ENCODE measurements around the gene DTL. TPM values are rescaled to one million over a fixed set of nuclear protein-coding genes. Genes with fewer than 3 reads are reported as not detected.

The DTL gene
- total RNA-seq, 1 experiment from 2014 or later, result 41.0 TPM

- H3K4me3 ChIP-seq (replicated peaks in 1 of 2; ENCODE audit: low read depth in 1 of 2, low read length in 2 of 2), result no peak overlapping the region
- no peaks in the 10 kb centered on the region for H3K9me3 ChIP-seq (ENCODE audit: control insufficient read depth in 1 of 2, insufficient read depth in 1 of 2, low read depth in 1 of 2, low read length in 2 of 2)
- peaks cover 15% of the 10 kb centered on the region; the same call in 1 of the 2 replicates for H4K20me1 ChIP-seq (ENCODE audit: insufficient read depth)
- no peak for ATAC-seq
- peaks cover 4 to 20% of the 10 kb centered on the region in 2 experiments; a peak in 2 of 4 replicates for H3K4me1 ChIP-seq (ENCODE audit: control insufficient read depth in 1 of 2, insufficient read depth in 2 of 2, low read length in 2 of 2)
- ChIA-PET RAD21 (ENCODE audit: low non-redundant PET in 1 of 2, low total read pairs in 2 of 2, uncharacterized antibody in 2 of 2, unreplicated experiment in 2 of 2) (no interaction called here), POLR2A (no interaction called here), CTCF (interaction anchor here (1.3 kb wide), 1 partner anchor 416 kb away, joined by 4 read pairs; no protein-coding TSS in a partner anchor)
- no peaks in the 10 kb centered on the region for H3K27me3 ChIP-seq (ENCODE audit: insufficient read depth, low read length)
- H3K4me2 ChIP-seq (ENCODE audit: low read length), result no peak overlapping the region
- H3K27ac ChIP-seq (ENCODE audit: low read depth, low read length), result no peak overlapping the region
- H3K9ac ChIP-seq (ENCODE audit: low read length), result no peak overlapping the region
- intact Hi-C loops (cut with micrococcal nuclease), result loop anchor here (5.0 kb wide), 1 partner anchor 1672 kb away; no protein-coding TSS in a partner anchor
- TF ChIP-seq MAX (IDR thresholded peaks at IDR 0.05) (no peak), REST (IDR thresholded peaks at IDR 0.05; ENCODE audit: low read depth) (no peak), CEBPB (IDR thresholded peaks at IDR 0.05; ENCODE audit: low read depth) (no peak), ZFX (IDR thresholded peaks at IDR 0.05) (no peak), ZNF274 (IDR thresholded peaks at IDR 0.05; ENCODE audit: low read depth, low read length) (no peak), TCF7L2 (IDR thresholded peaks at IDR 0.05; ENCODE audit: borderline replicate concordance, extremely low read depth, insufficient read depth, insufficient read length) (no peak), YY1 (IDR thresholded peaks at IDR 0.05; ENCODE audit: extremely low read depth, insufficient replicate concordance, low read depth, low read length) (no peak), POLR2AphosphoS5 (IDR thresholded peaks at IDR 0.05; ENCODE audit: low read depth, low read length) (no peak), EGR1 (IDR thresholded peaks at IDR 0.05; ENCODE audit: low read depth) (no peak), ZBTB33 (IDR thresholded peaks at IDR 0.05; ENCODE audit: extremely low read depth, insufficient replicate concordance, low read length) (no peak), POLR2A (IDR thresholded peaks at IDR 0.05; ENCODE audit: borderline replicate concordance, extremely low read depth, insufficient read depth, insufficient read length) (no peak)
- peaks cover 92% of the 10 kb centered on the region for H3K79me2 ChIP-seq (ENCODE audit: insufficient read depth, low read length)
- no peak for DNase-seq (ENCODE audit: low read depth, low spot score)
- H2AFZ ChIP-seq (ENCODE audit: low read depth, low read length, poor library complexity, severe bottlenecking), result no peak overlapping the region
- no peaks in the 10 kb centered on the region for H3K9me2 ChIP-seq (ENCODE audit: insufficient read depth)
- peaks cover 2 to 8% of the 10 kb centered on the region in 2 experiments; a peak in 3 of 4 replicates for H3K36me3 ChIP-seq (ENCODE audit: control insufficient read depth in 1 of 2, insufficient read depth in 2 of 2, low read length in 2 of 2)
- BruUV-seq (replicated peaks), result no TSS peak
Measured at GRCh38 chr1:212039622-212040021, 4.1 kb downstream of the DTL start.

All from HCT116 (cell line).